ENCODE results near the gene RBKS.

Gene RBKS

GRCh38 chr2:27829791-27830190, 60.4 kb downstream of the RBKS start:
- DNase-seq = no peak

GRCh38 chr2:27828305-27828704, 61.9 kb downstream of the RBKS start:
- DNase-seq = no peak

- no peak for DNase-seq
These were observed 65.8 kb downstream of the RBKS start for GRCh38 chr2:27824401-27824800.

- no peak for DNase-seq
These were observed 66.6 kb downstream of the RBKS start for GRCh38 chr2:27823569-27823968.

- no peak for DNase-seq
These were observed 67.1 kb downstream of the RBKS start for GRCh38 chr2:27823135-27823534.

- no peak for DNase-seq
These were observed 68.1 kb downstream of the RBKS start for GRCh38 chr2:27822049-27822448.

- no peak for DNase-seq
These were observed 74.2 kb downstream of the RBKS start for GRCh38 chr2:27815860-27816438.

GRCh38 chr2:27814758-27815157, 75.4 kb downstream of the RBKS start:
- no peak for DNase-seq

- no peak for DNase-seq
These were observed 78.4 kb downstream of the RBKS start for GRCh38 chr2:27811768-27812167.

- DNase-seq = no peak
These were observed 79.7 kb downstream of the RBKS start for GRCh38 chr2:27810455-27810854.

- no peak for DNase-seq
These were observed 80.4 kb downstream of the RBKS start for GRCh38 chr2:27809761-27810241.

GRCh38 chr2:27808984-27809383, 81.2 kb downstream of the RBKS start:
- no peak for DNase-seq

- no peak for DNase-seq
These were observed 81.8 kb downstream of the RBKS start for GRCh38 chr2:27808418-27808817.

- no peak for DNase-seq
These were observed 82.7 kb downstream of the RBKS start for GRCh38 chr2:27807476-27807875.

GRCh38 chr2:27806311-27807059, 83.7 kb downstream of the RBKS start:
- DNase-seq = no peak

GRCh38 chr2:27805180-27805579, 85.0 kb downstream of the RBKS start:
- DNase-seq = no peak

GRCh38 chr2:27804146-27804545, 86.0 kb downstream of the RBKS start:
- no peak for DNase-seq

GRCh38 chr2:27803046-27803445, 87.1 kb downstream of the RBKS start:
- no peak for DNase-seq

- DNase-seq = no peak
These were observed 87.6 kb downstream of the RBKS start for GRCh38 chr2:27802547-27802946.

- DNase-seq = no peak
These were observed 89.3 kb downstream of the RBKS start for GRCh38 chr2:27800856-27801255.

GRCh38 chr2:27799646-27800010, 90.6 kb downstream of the RBKS start:
- DNase-seq = no peak

GRCh38 chr2:27798948-27799645, 91.1 kb downstream of the RBKS start:
- DNase-seq = no peak

GRCh38 chr2:27798486-27798885, 91.7 kb downstream of the RBKS start:
- no peak for DNase-seq

- no peak for DNase-seq
These were observed 92.3 kb downstream of the RBKS start for GRCh38 chr2:27797841-27798240.
